CD4-positive, alpha-beta T cell (primary cell): ENCODE measurements around the gene U2AF1L4. TPM values are rescaled to one million over a fixed set of nuclear protein-coding genes. Genes with fewer than 3 reads are reported as not detected.

Experiments used
- ATAC-seq: fragments of 200-7000 bp; cut with Tn5 transposase; one replicate; pipeline ENCODE4 v1.10.0; 2022; ENCODE audit warnings: mild to moderate bottlenecking; ENCODE audit not compliant: poor library complexity
- CTCF ChIA-PET: fragments of 350-600 bp; sonication (Branson Sonifier 250); formaldehyde crosslinking; loops from one replicate; lab custom pipeline; 2021; ENCODE audit warnings: antibody characterized with exemption, inconsistent platforms; lab: Charles Lee
- POLR2A ChIA-PET: fragments of 350-600 bp; sonication (Branson Sonifier 250); formaldehyde crosslinking; loops from one replicate; lab custom pipeline; 2021; ENCODE audit warnings: antibody characterized with exemption, inconsistent platforms; lab: Charles Lee
- DNase-seq, 14 experiments: peaks; one replicate each; pipeline ENCODE4 v3.0.0-alpha.2; 2013 to 2020; ENCODE audit warnings: mixed read lengths in 2 of 14
- H3K27ac ChIP-seq, 2 donors: one replicate each; pipeline versions ENCODE4 v1.5.1 to v1.7.0; 2013; ENCODE audit warnings: low read length in 2 of 2, low read depth in 1 of 2, mild to moderate bottlenecking in 1 of 2
- H3K27me3 ChIP-seq, 2 experiments: 1 replicate in 1 of 2; 2 replicates in 1 of 2; pipeline versions ENCODE4 v1.6.1 to v1.7.0; 2013; ENCODE audit warnings: low read length in 2 of 2, control low read depth in 1 of 2, mild to moderate bottlenecking in 1 of 2, moderate library complexity in 1 of 2; ENCODE audit not compliant: insufficient read depth in 2 of 2, control insufficient read depth in 1 of 2
- H3K36me3 ChIP-seq: one replicate; pipeline ENCODE4 v1.6.1; 2013; ENCODE audit warnings: low read length, control low read depth; ENCODE audit not compliant: insufficient read depth
- H3K4me1 ChIP-seq: one replicate; pipeline ENCODE4 v1.6.1; 2013; ENCODE audit warnings: low read length, control low read depth; ENCODE audit not compliant: insufficient read depth
- H3K4me3 ChIP-seq: one replicate; pipeline ENCODE4 v1.5.1; 2013; ENCODE audit warnings: mild to moderate bottlenecking, low read length, moderate library complexity
- H3K9me3 ChIP-seq, 2 experiments: 1 replicate in 1 of 2; 2 replicates in 1 of 2; pipeline versions ENCODE4 v1.6.1 to v1.7.0; 2013; ENCODE audit warnings: low read length in 2 of 2, mild to moderate bottlenecking in 2 of 2, control low read depth in 1 of 2, moderate library complexity in 1 of 2; ENCODE audit not compliant: control insufficient read depth in 1 of 2, insufficient read depth in 1 of 2
- H3K27ac Mint-ChIP-seq: one replicate; pipeline ENCODE4 v1.8.0; 2020; ENCODE audit warnings: mixed read lengths
- H3K27me3 Mint-ChIP-seq: one replicate; pipeline ENCODE4 v1.8.0; 2021; ENCODE audit warnings: mixed read lengths
- H3K36me3 Mint-ChIP-seq: one replicate; pipeline ENCODE4 v1.8.0; 2021; ENCODE audit warnings: low read depth, mixed read lengths
- H3K4me1 Mint-ChIP-seq: one replicate; pipeline ENCODE4 v1.8.0; 2021; ENCODE audit warnings: low read depth, mixed read lengths
- H3K4me3 Mint-ChIP-seq: one replicate; pipeline ENCODE4 v1.8.0; 2020; ENCODE audit warnings: mild to moderate bottlenecking, mixed read lengths
- H3K9me3 Mint-ChIP-seq: one replicate; pipeline ENCODE4 v1.8.0; 2020; ENCODE audit warnings: mixed read lengths
- intact Hi-C, 2 experiments: fragments of 100-400 bp; cut with DNase I in 1 of 2; cut with micrococcal nuclease in 1 of 2; formaldehyde crosslinking; loops; one replicate each; pipeline versions ENCODE4 v1.15.1 to v1.9.0; 2023 to 2025; cut with DNase I, micrococcal nuclease
- total RNA-seq, 174 experiments: library from RNA in 2 of 174; stranded (reverse) in 2 of 174; gene quantifications; one replicate each; pipeline ENCODE4 v1.2.3 and lab custom pipeline; 2021 to 2026
- TF ChIP-seq, protein P1 (sequence below): fragments of 200-600 bp; IDR thresholded peaks from one replicate; pipeline ENCODE4 v1.8.0; 2022; ENCODE audit warnings: antibody characterized with exemption, mild to moderate bottlenecking

Gene U2AF1L4
- total RNA-seq, 2 experiments from 2014 or later, result 74.6 to 85.8 TPM

- ATAC-seq (no peak), DNase-seq (no peak)
- Mint-ChIP-seq H3K4me3 (no peak overlapping the region), H3K27me3 (peaks cover 22% of the 10 kb centered on the region), H3K9me3 (no peaks in the 10 kb centered on the region), H3K4me1 (no peaks in the 10 kb centered on the region), H3K36me3 (no peaks in the 10 kb centered on the region), H3K27ac (no peak overlapping the region)
- intact Hi-C loops, result no loop called here
- peaks cover 9 to 12% of the 10 kb centered on the region in 2 experiments for H3K27me3 ChIP-seq
- ChIA-PET POLR2A (no interaction called here), CTCF (no interaction called here)
- H3K4me3 ChIP-seq, result no peak overlapping the region
- TF ChIP-seq, protein P1, sequence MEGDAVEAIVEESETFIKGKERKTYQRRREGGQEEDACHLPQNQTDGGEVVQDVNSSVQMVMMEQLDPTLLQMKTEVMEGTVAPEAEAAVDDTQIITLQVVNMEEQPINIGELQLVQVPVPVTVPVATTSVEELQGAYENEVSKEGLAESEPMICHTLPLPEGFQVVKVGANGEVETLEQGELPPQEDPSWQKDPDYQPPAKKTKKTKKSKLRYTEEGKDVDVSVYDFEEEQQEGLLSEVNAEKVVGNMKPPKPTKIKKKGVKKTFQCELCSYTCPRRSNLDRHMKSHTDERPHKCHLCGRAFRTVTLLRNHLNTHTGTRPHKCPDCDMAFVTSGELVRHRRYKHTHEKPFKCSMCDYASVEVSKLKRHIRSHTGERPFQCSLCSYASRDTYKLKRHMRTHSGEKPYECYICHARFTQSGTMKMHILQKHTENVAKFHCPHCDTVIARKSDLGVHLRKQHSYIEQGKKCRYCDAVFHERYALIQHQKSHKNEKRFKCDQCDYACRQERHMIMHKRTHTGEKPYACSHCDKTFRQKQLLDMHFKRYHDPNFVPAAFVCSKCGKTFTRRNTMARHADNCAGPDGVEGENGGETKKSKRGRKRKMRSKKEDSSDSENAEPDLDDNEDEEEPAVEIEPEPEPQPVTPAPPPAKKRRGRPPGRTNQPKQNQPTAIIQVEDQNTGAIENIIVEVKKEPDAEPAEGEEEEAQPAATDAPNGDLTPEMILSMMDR, result no peak
- no peaks in the 10 kb centered on the region for H3K36me3 ChIP-seq
- peaks cover 0 to 8% of the 10 kb centered on the region in 2 experiments for H3K9me3 ChIP-seq
- no peak overlapping the region for H3K27ac ChIP-seq
- H3K4me1 ChIP-seq, result peaks cover 3% of the 10 kb centered on the region
Observed at GRCh38 chr19:35792312-35792711, 47.1 kb upstream of the U2AF1L4 start.

DNA sequence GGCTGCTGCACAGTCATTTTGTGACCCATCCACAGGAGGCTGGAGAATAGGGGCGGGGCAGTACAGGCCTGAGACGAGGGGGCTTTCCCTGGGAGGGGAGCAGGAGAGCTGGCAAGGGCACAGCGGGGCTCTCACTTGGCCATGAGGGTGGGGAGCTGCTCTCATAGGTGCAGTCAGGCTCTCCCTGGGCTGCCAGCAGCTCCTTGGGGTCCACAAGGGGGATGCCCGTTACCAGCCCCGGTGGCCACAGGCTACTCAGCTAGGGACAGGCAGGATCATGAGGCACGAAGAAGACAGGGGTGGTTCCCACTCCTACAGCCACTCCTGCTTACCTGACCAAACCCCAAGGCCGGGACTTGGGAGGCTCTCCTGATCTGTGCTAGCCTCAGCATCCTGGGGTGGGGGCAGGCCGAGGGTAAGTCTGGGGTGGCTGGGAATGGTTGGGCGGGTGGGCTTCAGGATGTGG, 46.6 kb upstream of the U2AF1L4 start:
- Mint-ChIP-seq H3K4me3 (no peak overlapping the region), H3K27ac (no peak overlapping the region), H3K27me3 (peaks cover 17% of the 10 kb centered on the region), H3K4me1 (no peaks in the 10 kb centered on the region), H3K36me3 (no peaks in the 10 kb centered on the region), H3K9me3 (no peaks in the 10 kb centered on the region)
- CTCF ChIA-PET, result no interaction called here
- H3K27me3 ChIP-seq, result peaks cover 4 to 7% of the 10 kb centered on the region in 2 experiments
- no peak for ATAC-seq
- H3K4me1 ChIP-seq, result no peaks in the 10 kb centered on the region
- TF ChIP-seq, protein P1, result no peak
- no peak overlapping the region for H3K4me3 ChIP-seq
- POLR2A ChIA-PET, result no interaction called here
- H3K36me3 ChIP-seq, result no peaks in the 10 kb centered on the region
- intact Hi-C loops, result no loop called here
- peaks cover 0 to 4% of the 10 kb centered on the region in 2 experiments for H3K9me3 ChIP-seq
- no peak overlapping the region for H3K27ac ChIP-seq
- no peak for DNase-seq

DNA sequence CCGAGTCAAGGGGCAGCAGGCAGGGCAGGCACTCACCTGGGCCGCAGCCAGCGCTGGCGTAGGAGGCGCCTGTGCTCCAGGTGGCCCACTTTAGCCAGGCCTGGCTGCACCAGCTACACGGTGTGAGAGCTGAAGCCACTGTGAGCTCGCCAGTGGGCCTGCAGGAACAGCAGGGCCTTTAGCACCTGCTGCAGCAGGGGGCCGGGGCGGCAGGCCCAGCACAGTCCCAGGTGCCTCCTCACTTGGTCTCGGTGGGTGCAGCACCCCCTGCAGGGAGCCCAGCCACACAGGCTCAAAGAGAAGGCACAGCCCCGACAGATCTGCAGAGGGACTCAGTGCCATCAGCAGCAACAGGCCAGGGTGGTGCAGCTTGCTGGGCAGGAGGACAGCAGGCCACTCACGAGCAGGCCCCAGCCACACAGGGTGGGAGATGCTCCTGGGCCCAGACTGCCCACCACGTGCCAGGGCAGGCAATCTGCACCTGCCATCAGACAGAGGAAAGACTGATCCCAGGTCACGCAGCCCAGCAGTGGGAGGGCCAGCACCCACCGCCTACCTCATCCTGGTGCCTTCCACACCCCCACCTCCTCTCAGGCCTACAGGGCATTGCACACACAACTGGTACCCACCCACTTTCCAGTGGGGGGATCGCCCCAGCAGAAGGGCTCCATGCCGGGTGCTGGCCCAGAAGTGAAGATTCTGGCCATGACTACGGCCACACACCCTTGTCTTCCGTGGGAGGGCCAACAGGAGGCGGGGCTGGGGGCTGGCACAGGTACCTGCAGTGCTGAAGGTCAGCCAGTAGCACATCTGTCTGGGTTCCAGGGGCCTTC, 46.0 kb upstream of the U2AF1L4 start:
- TF ChIP-seq, protein P1, result no peak
- H3K4me1 Mint-ChIP-seq, result no peaks in the 10 kb centered on the region
- H3K27me3 Mint-ChIP-seq, result peaks cover 11% of the 10 kb centered on the region
- Histone ChIP-seq H3K27me3 (peaks cover 0 to under 1% of the 10 kb centered on the region in 2 experiments), H3K4me1 (no peaks in the 10 kb centered on the region), H3K4me3 (no peak overlapping the region), H3K36me3 (no peaks in the 10 kb centered on the region), H3K27ac (no peak overlapping the region), H3K9me3 (no peaks in the 10 kb centered on the region)
- DNase-seq, result peak in 1 of 14 experiments; percentile 6
- H3K4me3 Mint-ChIP-seq, result no peak overlapping the region
- H3K9me3 Mint-ChIP-seq, result no peaks in the 10 kb centered on the region
- no peak for ATAC-seq
- H3K36me3 Mint-ChIP-seq, result no peaks in the 10 kb centered on the region
- CTCF ChIA-PET, result no interaction called here
- POLR2A ChIA-PET, result no interaction called here
- intact Hi-C loops, result no loop called here
- no peak overlapping the region for H3K27ac Mint-ChIP-seq
